ENCODE data around the gene CD34.

CD34 gene

GRCh38 chr1:207868251-207868773, 42.6 kb downstream of the CD34 start:
- peak; percentile 67 for ATAC-seq
- TF ChIP-seq PATZ1 (CRISPR knock-in tag; IDR thresholded peaks at IDR 0.05; ENCODE audit: borderline replicate concordance) (0 out of 2 replicates have a peak, but pooled peaks have one; percentile 7), ZNF70 (CRISPR knock-in tag; IDR thresholded peaks at IDR 0.05) (no peak)

DNA sequence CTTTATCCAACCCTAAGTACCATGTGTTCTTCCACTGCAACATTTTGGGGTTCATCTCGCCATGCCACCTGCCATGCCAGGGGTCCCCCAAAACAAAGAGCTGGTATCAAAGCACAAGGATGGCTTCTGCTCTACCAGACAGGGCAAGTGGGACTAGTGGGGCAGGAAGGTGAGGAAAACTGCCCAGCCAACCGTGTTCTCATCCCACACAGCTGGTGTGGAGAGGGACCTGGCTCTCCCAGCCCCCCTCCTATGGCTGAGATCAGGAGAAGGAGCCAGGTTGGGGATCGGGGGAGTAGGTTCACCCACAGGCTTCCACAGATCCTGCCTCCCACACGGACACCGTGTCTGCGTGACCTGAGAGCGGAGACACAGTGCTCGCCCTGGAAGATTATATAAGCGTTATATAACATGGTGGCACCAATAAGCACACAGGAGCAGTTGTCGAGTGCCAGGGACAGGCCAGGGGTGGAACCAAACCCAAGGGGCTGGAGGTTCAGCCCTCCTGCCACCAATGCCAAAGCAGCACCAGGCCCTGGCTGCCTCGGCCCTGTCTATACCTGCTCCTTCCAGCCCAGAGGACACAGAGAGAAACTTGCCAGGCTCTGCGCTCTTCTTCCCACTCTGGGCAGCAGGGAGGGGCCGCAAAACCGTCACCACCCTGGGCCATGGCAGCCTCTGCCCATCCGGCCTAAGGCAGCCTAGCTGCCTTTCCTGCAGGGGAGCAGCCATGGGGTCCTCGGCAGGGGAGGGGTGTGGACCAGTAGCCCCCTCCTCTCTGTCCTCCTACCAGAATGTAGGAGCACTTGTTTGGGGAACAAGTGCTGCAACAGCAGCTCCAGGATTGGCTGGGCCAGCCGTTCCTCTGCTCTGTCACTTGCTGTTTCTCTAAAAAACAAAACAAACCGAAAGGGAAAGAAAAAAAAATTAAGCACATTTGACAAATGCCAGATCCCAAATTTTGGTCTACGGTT, 43.5 kb downstream of the CD34 start:
- TF ChIP-seq ZC3H10 (CRISPR knock-in tag; IDR thresholded peaks at IDR 0.05) (no peak), ZNF8 (CRISPR knock-in tag; IDR thresholded peaks at IDR 0.05) (no peak)
- no peak for ATAC-seq

- no peak for ATAC-seq
- TF ChIP-seq GLIS3 (CRISPR knock-in tag; IDR thresholded peaks at IDR 0.05) (no peak), CSDC2 (CRISPR knock-in tag; IDR thresholded peaks at IDR 0.05) (no peak), CREB5 (CRISPR knock-in tag; IDR thresholded peaks at IDR 0.05; ENCODE audit: low read depth) (no peak), PPARA (CRISPR knock-in tag; IDR thresholded peaks at IDR 0.05; ENCODE audit: borderline replicate concordance) (no peak), CSRNP3 (CRISPR knock-in tag; IDR thresholded peaks at IDR 0.05) (no peak), ZFP30 (CRISPR knock-in tag; IDR thresholded peaks at IDR 0.05) (no peak), SNAI2 (CRISPR knock-in tag; IDR thresholded peaks at IDR 0.05) (no peak), ZNF565 (CRISPR knock-in tag; conservative IDR thresholded peaks at IDR 0.05; ENCODE audit: low read depth) (no peak), ZFP3 (CRISPR knock-in tag; IDR thresholded peaks at IDR 0.05) (no peak), OSR1 (CRISPR knock-in tag; IDR thresholded peaks at IDR 0.05) (no peak), TCF4 (CRISPR knock-in tag; IDR thresholded peaks at IDR 0.05; ENCODE audit: borderline replicate concordance) (no peak), ZNF8 (CRISPR knock-in tag; IDR thresholded peaks at IDR 0.05) (no peak), TOX (CRISPR knock-in tag; IDR thresholded peaks at IDR 0.05; ENCODE audit: borderline replicate concordance) (no peak), BACH2 (CRISPR knock-in tag; IDR thresholded peaks at IDR 0.05; ENCODE audit: borderline replicate concordance) (no peak), ESRRG (CRISPR knock-in tag; IDR thresholded peaks at IDR 0.05) (no peak)
- TF ChIP-seq, protein P1, sequence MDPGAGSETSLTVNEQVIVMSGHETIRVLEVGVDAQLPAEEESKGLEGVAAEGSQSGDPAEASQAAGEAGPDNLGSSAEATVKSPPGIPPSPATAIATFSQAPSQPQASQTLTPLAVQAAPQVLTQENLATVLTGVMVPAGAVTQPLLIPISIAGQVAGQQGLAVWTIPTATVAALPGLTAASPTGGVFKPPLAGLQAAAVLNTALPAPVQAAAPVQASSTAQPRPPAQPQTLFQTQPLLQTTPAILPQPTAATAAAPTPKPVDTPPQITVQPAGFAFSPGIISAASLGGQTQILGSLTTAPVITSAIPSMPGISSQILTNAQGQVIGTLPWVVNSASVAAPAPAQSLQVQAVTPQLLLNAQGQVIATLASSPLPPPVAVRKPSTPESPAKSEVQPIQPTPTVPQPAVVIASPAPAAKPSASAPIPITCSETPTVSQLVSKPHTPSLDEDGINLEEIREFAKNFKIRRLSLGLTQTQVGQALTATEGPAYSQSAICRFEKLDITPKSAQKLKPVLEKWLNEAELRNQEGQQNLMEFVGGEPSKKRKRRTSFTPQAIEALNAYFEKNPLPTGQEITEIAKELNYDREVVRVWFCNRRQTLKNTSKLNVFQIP (CRISPR knock-in tag; IDR thresholded peaks at IDR 0.05; ENCODE audit: borderline replicate concordance, low read depth) = no peak
Measured at GRCh38 chr1:207866471-207867135, 44.3 kb downstream of the CD34 start.

GRCh38 chr1:207863893-207864535, 46.9 kb downstream of the CD34 start:
- ATAC-seq = no peak
- TF ChIP-seq ZC3H10 (CRISPR knock-in tag; IDR thresholded peaks at IDR 0.05) (no peak), CREB5 (CRISPR knock-in tag; IDR thresholded peaks at IDR 0.05; ENCODE audit: low read depth) (no peak), TSHZ2 (CRISPR knock-in tag; IDR thresholded peaks at IDR 0.05) (no peak), ZFP30 (CRISPR knock-in tag; IDR thresholded peaks at IDR 0.05) (no peak), CSDC2 (CRISPR knock-in tag; IDR thresholded peaks at IDR 0.05) (no peak), ISL1 (CRISPR knock-in tag; IDR thresholded peaks at IDR 0.05) (no peak), PPARA (CRISPR knock-in tag; IDR thresholded peaks at IDR 0.05; ENCODE audit: borderline replicate concordance) (no peak)
- TF ChIP-seq, protein P1 (CRISPR knock-in tag; IDR thresholded peaks at IDR 0.05; ENCODE audit: borderline replicate concordance, low read depth) = no peak

All from SK-N-SH treated with all-trans-retinoic acid at 6 μM for 48 hours (cell line).